Activated CD4-positive, CD25-positive, alpha-beta regulatory T cell (primary cell): Measurements from ENCODE around the gene CCDC85C.
A peak's percentile ranks its signal among the peaks of the same experiment; 100 is the strongest.

ENCODE experiments used
- DNase-seq, 4 experiments: peaks; one replicate each; lab custom pipeline; 2025; lab: John Stamatoyannopoulos, UW

CCDC85C gene

GRCh38 chr14:99605299-99605961 is 1.4 kb upstream of the CCDC85C start:
- DNase-seq: peak; percentile 50 to 73 (median 61)

GRCh38 chr14:99604766-99605298 is 825 bp upstream of the CCDC85C start:
- no peak for DNase-seq

GRCh38 chr14:99604278-99604765 is 315 bp upstream of the CCDC85C start:
- peak; percentile 88 to 97 (median 92) for DNase-seq

- DNase-seq: no peak
These were observed 1.1 kb downstream of the CCDC85C start for GRCh38 chr14:99602788-99603415.

- no peak for DNase-seq
These were observed 1.8 kb downstream of the CCDC85C start for GRCh38 chr14:99602054-99602787.

GRCh38 chr14:99601361-99601831 is 2.6 kb downstream of the CCDC85C start:
- no peak for DNase-seq

- no peak for DNase-seq
These were observed 3.6 kb downstream of the CCDC85C start for GRCh38 chr14:99600232-99600888.

- no peak for DNase-seq
These were observed 4.6 kb downstream of the CCDC85C start for GRCh38 chr14:99599393-99599792.

- DNase-seq: no peak
These were observed 5.2 kb downstream of the CCDC85C start for GRCh38 chr14:99598774-99599173.

- no peak for DNase-seq
These were observed 6.0 kb downstream of the CCDC85C start for GRCh38 chr14:99597911-99598600.

GRCh38 chr14:99596772-99597171 is 7.2 kb downstream of the CCDC85C start:
- DNase-seq: no peak

GRCh38 chr14:99596071-99596627 is 7.9 kb downstream of the CCDC85C start:
- DNase-seq: no peak

- DNase-seq: no peak
These were observed 8.5 kb downstream of the CCDC85C start for GRCh38 chr14:99595524-99595923.

GRCh38 chr14:99595034-99595433 is 9.0 kb downstream of the CCDC85C start:
- DNase-seq: peak in 3 of 4 experiments; percentile 8 to 30 (median 18)

- no peak for DNase-seq
These were observed 9.8 kb downstream of the CCDC85C start for GRCh38 chr14:99593971-99594841.

- DNase-seq: no peak
These were observed 10.9 kb downstream of the CCDC85C start for GRCh38 chr14:99592933-99593753.

- DNase-seq: no peak
These were observed 11.6 kb downstream of the CCDC85C start for GRCh38 chr14:99592394-99592793.

GRCh38 chr14:99590746-99591555 is 13.1 kb downstream of the CCDC85C start:
- no peak for DNase-seq
